ENCODE results near the gene SGMS2.

Gene SGMS2

GRCh38 chr4:107824350-107825071, at the start of gene SGMS2:
SGMS2 (plus strand) TSS chr4:107824932; CDS start chr4:107895554, 70,622 bp downstream.
- no peak for DNase-seq

GRCh38 chr4:107777890-107778289, 46.8 kb upstream of the SGMS2 start:
- DNase-seq, result no peak

GRCh38 chr4:107778784-107779530, 45.8 kb upstream of the SGMS2 start:
- no peak for DNase-seq

- no peak for DNase-seq
These were observed 44.1 kb upstream of the SGMS2 start for GRCh38 chr4:107780665-107781064.

- DNase-seq, result no peak
These were observed 32.8 kb upstream of the SGMS2 start for GRCh38 chr4:107791902-107792301.

- no peak for DNase-seq
These were observed 32.0 kb upstream of the SGMS2 start for GRCh38 chr4:107792711-107793110.

GRCh38 chr4:107793996-107794395, 30.7 kb upstream of the SGMS2 start:
- DNase-seq, result no peak

- no peak for DNase-seq
These were observed 24.9 kb upstream of the SGMS2 start for GRCh38 chr4:107799669-107800450.

- DNase-seq, result no peak
These were observed 24.0 kb upstream of the SGMS2 start for GRCh38 chr4:107800706-107801105.

GRCh38 chr4:107801766-107802211, 22.9 kb upstream of the SGMS2 start:
- no peak for DNase-seq

- DNase-seq, result no peak
These were observed 19.8 kb upstream of the SGMS2 start for GRCh38 chr4:107804956-107805355.

- no peak for DNase-seq
These were observed 18.5 kb upstream of the SGMS2 start for GRCh38 chr4:107806196-107806595.

GRCh38 chr4:107808572-107808971, 16.2 kb upstream of the SGMS2 start:
- DNase-seq, result no peak

- no peak for DNase-seq
These were observed 15.5 kb upstream of the SGMS2 start for GRCh38 chr4:107809210-107809609.

GRCh38 chr4:107814758-107815157, 10.0 kb upstream of the SGMS2 start:
- DNase-seq, result no peak

GRCh38 chr4:107815158-107815557, 9.6 kb upstream of the SGMS2 start:
- no peak for DNase-seq

- DNase-seq, result no peak
These were observed 6.3 kb upstream of the SGMS2 start for GRCh38 chr4:107818301-107818910.

- no peak for DNase-seq
These were observed 822 bp upstream of the SGMS2 start for GRCh38 chr4:107823870-107824349.

- peak; percentile 71 for DNase-seq
These were observed 516 bp downstream of the SGMS2 start for GRCh38 chr4:107825072-107825824.

GRCh38 chr4:107826421-107826980, 1.8 kb downstream of the SGMS2 start:
- no peak for DNase-seq

- DNase-seq, result no peak
These were observed 3.8 kb downstream of the SGMS2 start for GRCh38 chr4:107828315-107829090.
